Smooth muscle cell (in vitro differentiated cells): ENCODE data around the gene ITFG1. TPM values are rescaled to one million over a fixed set of nuclear protein-coding genes. Genes with fewer than 3 reads are reported as not detected.
"Not testable (repeated sequence)": the region's sequence is repeated elsewhere in the genome, so short reads cannot be mapped to it uniquely, and the experiment has no call there.

Source experiments
- DNase-seq: peaks from one replicate; lab custom pipeline; 2025; ENCODE audit not compliant: unreplicated experiment; lab: John Stamatoyannopoulos, UW
- H2AFZ ChIP-seq: fragments of 200-600 bp; sonication (generic); 2 replicates; pipeline ENCODE4 v1.6.0; 2016; ENCODE audit warnings: antibody characterized with exemption, low read depth, mild to moderate bottlenecking
- H3F3A ChIP-seq: fragments of 200-600 bp; sonication (generic); 2 replicates; pipeline ENCODE4 v1.6.0; 2017; ENCODE audit warnings: antibody characterized with exemption, low read depth
- H3K27ac ChIP-seq: fragments of 200-600 bp; sonication (generic); 2 replicates; pipeline ENCODE4 v1.5.1; 2016; ENCODE audit warnings: low read depth, mild to moderate bottlenecking
- H3K27me3 ChIP-seq: fragments of 200-600 bp; sonication (generic); 2 replicates; pipeline ENCODE4 v1.6.1; 2016; ENCODE audit warnings: low read depth, mild to moderate bottlenecking
- H3K36me3 ChIP-seq: fragments of 200-600 bp; sonication (generic); 2 replicates; pipeline ENCODE4 v1.5.1; 2016; ENCODE audit warnings: low read depth
- H3K4me1 ChIP-seq: fragments of 200-600 bp; sonication (generic); 2 replicates; pipeline ENCODE4 v1.5.1; 2016; ENCODE audit warnings: low read depth
- H3K4me2 ChIP-seq: fragments of 200-600 bp; sonication (generic); 2 replicates; pipeline ENCODE4 v1.6.0; 2016; ENCODE audit warnings: mild to moderate bottlenecking
- H3K4me3 ChIP-seq: fragments of 200-600 bp; sonication (generic); 2 replicates; pipeline ENCODE4 v1.5.1; 2016; ENCODE audit warnings: mild to moderate bottlenecking
- H3K79me2 ChIP-seq: fragments of 200-600 bp; sonication (generic); 2 replicates; pipeline ENCODE4 v1.6.0; 2016; ENCODE audit warnings: low read depth, mild to moderate bottlenecking
- H3K9ac ChIP-seq: fragments of 200-600 bp; sonication (generic); 2 replicates; pipeline ENCODE4 v1.6.0; 2016; ENCODE audit warnings: low read depth
- H3K9me3 ChIP-seq: fragments of 200-600 bp; sonication (generic); replicated peaks from 2 replicates; pipeline ENCODE4 v1.5.1; 2016; ENCODE audit warnings: low read depth
- H4K20me1 ChIP-seq: fragments of 200-600 bp; sonication (generic); 2 replicates; pipeline ENCODE4 v1.6.0; 2016; ENCODE audit warnings: low read depth
- WGBS: methylation state at CpG from one replicate; pipeline ENCODE4 v1.1.7; 2016; ENCODE audit warnings: low lambda C conversion rate; 5-methylcytosine and 5-hydroxymethylcytosine counted together
- polyA plus RNA-seq: library from polyadenylated mRNA; unstranded; fragments of >200 nt; fragmentation: Nextera tagmentation; extraction: Ambion mirVana; gene quantifications from 2 replicates; pipeline ENCODE4 v1.2.1, GENCODE V29; 2016
- total RNA-seq: library from RNA; depleted of rRNA; stranded (reverse); fragments of >200 nt; gene quantifications from 2 replicates; pipeline ENCODE4 v1.2.3, GENCODE V29; 2014
- TF ChIP-seq, protein P1 (sequence below): fragments of 200-600 bp; sonication (generic); IDR thresholded peaks from 2 replicates; pipeline ENCODE4 v1.5.1; 2017; ENCODE audit warnings: borderline replicate concordance, mild to moderate bottlenecking, antibody characterized with exemption; ENCODE audit not compliant: insufficient read depth, poor library complexity, severe bottlenecking

Gene ITFG1
- total and polyA plus RNA-seq, 2 experiments from 2014 or later: 75.2 to 100 TPM

- not testable (repeated sequence) for H3K4me3 ChIP-seq, H3K4me2 ChIP-seq, H3K9me3 ChIP-seq, H2AFZ ChIP-seq, H3K9ac ChIP-seq, H3K27me3 ChIP-seq, H3K79me2 ChIP-seq, H3K36me3 ChIP-seq, H4K20me1 ChIP-seq, H3K27ac ChIP-seq, H3K4me1 ChIP-seq, DNase-seq, H3F3A ChIP-seq
- 96% methylated on average over 2 of the region's 2 CpGs for WGBS
Measured at GRCh38 chr16:47324309-47324708, 136.6 kb downstream of the ITFG1 start.

- Histone ChIP-seq H3K36me3 (no peaks in the 10 kb centered on the region), H3F3A (no peaks in the 10 kb centered on the region), H3K27me3 (no peaks in the 10 kb centered on the region), H3K27ac (no peak overlapping the region), H3K4me2 (no peak overlapping the region), H3K9me3 (no peaks in the 10 kb centered on the region), H3K9ac (no peak overlapping the region), H4K20me1 (no peaks in the 10 kb centered on the region), H3K4me1 (no peaks in the 10 kb centered on the region), H3K4me3 (no peak overlapping the region), H3K79me2 (no peaks in the 10 kb centered on the region), H2AFZ (no peak overlapping the region)
- TF ChIP-seq, protein P1, sequence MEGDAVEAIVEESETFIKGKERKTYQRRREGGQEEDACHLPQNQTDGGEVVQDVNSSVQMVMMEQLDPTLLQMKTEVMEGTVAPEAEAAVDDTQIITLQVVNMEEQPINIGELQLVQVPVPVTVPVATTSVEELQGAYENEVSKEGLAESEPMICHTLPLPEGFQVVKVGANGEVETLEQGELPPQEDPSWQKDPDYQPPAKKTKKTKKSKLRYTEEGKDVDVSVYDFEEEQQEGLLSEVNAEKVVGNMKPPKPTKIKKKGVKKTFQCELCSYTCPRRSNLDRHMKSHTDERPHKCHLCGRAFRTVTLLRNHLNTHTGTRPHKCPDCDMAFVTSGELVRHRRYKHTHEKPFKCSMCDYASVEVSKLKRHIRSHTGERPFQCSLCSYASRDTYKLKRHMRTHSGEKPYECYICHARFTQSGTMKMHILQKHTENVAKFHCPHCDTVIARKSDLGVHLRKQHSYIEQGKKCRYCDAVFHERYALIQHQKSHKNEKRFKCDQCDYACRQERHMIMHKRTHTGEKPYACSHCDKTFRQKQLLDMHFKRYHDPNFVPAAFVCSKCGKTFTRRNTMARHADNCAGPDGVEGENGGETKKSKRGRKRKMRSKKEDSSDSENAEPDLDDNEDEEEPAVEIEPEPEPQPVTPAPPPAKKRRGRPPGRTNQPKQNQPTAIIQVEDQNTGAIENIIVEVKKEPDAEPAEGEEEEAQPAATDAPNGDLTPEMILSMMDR: no peak
- DNase-seq: no peak
Measured at GRCh38 chr16:47323241-47323640, 137.6 kb downstream of the ITFG1 start.

GRCh38 chr16:47320546-47321310 lies 140.1 kb downstream of the ITFG1 start:
- Histone ChIP-seq H3K9me3 (no peaks in the 10 kb centered on the region), H3K9ac (no peak overlapping the region), H3K79me2 (no peaks in the 10 kb centered on the region), H3K4me2 (peak overlapping the region; percentile 31), H4K20me1 (no peaks in the 10 kb centered on the region), H3K4me3 (no peak overlapping the region), H3K36me3 (no peaks in the 10 kb centered on the region), H3K4me1 (no peaks in the 10 kb centered on the region), H2AFZ (no peak overlapping the region), H3F3A (no peaks in the 10 kb centered on the region), H3K27me3 (no peaks in the 10 kb centered on the region), H3K27ac (peak overlapping the region; percentile 1)
- no peak for DNase-seq
- TF ChIP-seq, protein P1: no peak

- no peak overlapping the region for H3K27ac ChIP-seq
- H3K36me3 ChIP-seq: no peaks in the 10 kb centered on the region
- H4K20me1 ChIP-seq: no peaks in the 10 kb centered on the region
- no peak overlapping the region for H3K9ac ChIP-seq
- H2AFZ ChIP-seq: no peak overlapping the region
- DNase-seq: no peak
- TF ChIP-seq, protein P1: no peak
- 76% methylated on average over 7 of the region's 7 CpGs for whole genome bisulfite sequencing
- no peaks in the 10 kb centered on the region for H3K9me3 ChIP-seq
- H3K27me3 ChIP-seq: no peaks in the 10 kb centered on the region
- no peaks in the 10 kb centered on the region for H3F3A ChIP-seq
- H3K4me2 ChIP-seq: no peak overlapping the region
- H3K79me2 ChIP-seq: no peaks in the 10 kb centered on the region
- H3K4me3 ChIP-seq: no peak overlapping the region
- no peaks in the 10 kb centered on the region for H3K4me1 ChIP-seq
Measured at GRCh38 chr16:47317465-47318240, 143.2 kb downstream of the ITFG1 start.
